ENCODE measurements around the gene PSPN. TPM values are rescaled to one million over a fixed set of nuclear protein-coding genes. Genes with fewer than 3 reads are reported as not detected.

PSPN gene
- total RNA-seq, 1 donor, result 1.0 TPM

GRCh38 chr19:6334490-6335285 lies 41.0 kb downstream of the PSPN start:
- Histone ChIP-seq H3K27me3 (ENCODE audit: insufficient read depth, low read length) (no peaks in the 10 kb centered on the region), H3K9me3 (ENCODE audit: low read depth, low read length) (no peaks in the 10 kb centered on the region), H3K4me3 (ENCODE audit: low read length) (no peak overlapping the region), H3K4me1 (ENCODE audit: insufficient read depth, low read length) (no peaks in the 10 kb centered on the region)

DNA sequence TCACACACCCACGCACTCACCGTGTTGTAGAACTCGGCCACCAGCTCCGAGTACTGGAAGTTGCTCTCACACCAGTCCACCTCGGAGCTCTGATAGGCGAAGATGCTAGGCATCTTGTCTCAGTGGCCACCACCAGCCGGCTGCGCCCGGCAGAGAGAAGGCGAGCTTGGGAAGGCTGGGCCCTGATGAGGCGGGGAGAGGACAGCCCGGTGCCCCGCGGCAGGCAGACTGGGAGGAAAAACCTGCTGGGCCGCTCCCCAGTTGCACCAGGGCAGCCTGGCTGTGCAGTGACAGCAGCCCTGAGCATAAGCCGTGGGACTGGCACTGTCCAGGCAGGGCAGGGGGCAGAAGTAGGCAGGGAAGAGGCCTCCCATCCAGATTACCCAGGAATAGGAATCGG lies 42.3 kb downstream of the PSPN start, which contains the start of gene ACER1:
Gene ACER1 (minus strand): TSS at position 174 of the 400 bp plus-strand sequence. CDS start 61 bp downstream, at position 113.
- no peaks in the 10 kb centered on the region for H3K9me3 ChIP-seq (ENCODE audit: low read depth, low read length)

DNA sequence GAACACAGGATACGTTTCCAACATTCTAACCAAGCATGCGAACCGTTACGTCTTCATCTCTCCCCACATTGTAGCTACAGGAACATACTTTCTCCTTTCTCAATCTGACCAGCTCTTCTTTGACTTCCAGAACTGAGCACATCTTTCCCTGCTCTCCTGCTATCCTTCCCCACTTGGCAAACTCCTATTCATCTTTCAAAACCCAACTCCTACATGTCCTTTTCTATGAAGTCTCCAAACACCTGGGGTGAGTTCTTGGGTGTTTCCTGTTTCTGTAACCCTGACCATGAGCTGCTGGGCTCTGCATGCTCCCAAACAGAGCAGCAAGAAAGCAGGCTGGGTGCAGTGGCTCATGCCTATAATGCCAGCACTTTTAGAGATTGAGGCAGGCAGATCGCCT lies 48.9 kb downstream of the PSPN start:
- Histone ChIP-seq H3K27me3 (ENCODE audit: insufficient read depth, low read length) (no peaks in the 10 kb centered on the region), H3K9me3 (ENCODE audit: low read depth, low read length) (no peaks in the 10 kb centered on the region), H3K4me3 (ENCODE audit: low read length) (no peak overlapping the region), H3K4me1 (ENCODE audit: insufficient read depth, low read length) (no peaks in the 10 kb centered on the region)

More for the DNA sequence above, 42.3 kb downstream of the PSPN start, which contains the start of gene ACER1:
- Histone ChIP-seq H3K27me3 (ENCODE audit: insufficient read depth, low read length) (no peaks in the 10 kb centered on the region), H3K4me3 (ENCODE audit: low read length) (no peak within 1 kb of the TSS), H3K4me1 (ENCODE audit: insufficient read depth, low read length) (no peaks in the 10 kb centered on the region)

DNA sequence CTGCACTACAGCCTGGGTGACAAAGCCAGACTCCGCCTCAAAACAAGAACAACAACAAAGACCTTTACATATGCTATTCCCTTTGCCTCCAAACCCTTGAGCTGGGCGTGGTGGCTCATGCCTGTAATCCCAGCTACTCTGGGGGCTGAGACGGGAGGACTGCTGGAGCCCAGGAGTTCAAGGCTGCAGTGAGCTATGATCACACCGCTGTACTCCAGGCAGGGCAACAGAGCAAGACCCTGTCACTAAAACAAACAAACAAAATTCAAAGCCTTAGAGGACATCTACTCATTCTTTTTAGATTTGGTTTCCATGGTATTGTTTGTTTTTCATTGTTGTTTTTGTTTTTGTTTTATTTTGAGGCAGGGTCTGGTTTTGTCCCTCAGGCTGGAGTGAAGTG lies 50.1 kb downstream of the PSPN start:
- H3K9me3 ChIP-seq (ENCODE audit: low read depth, low read length), result no peaks in the 10 kb centered on the region
- no peak overlapping the region for H3K4me3 ChIP-seq (ENCODE audit: low read length)

More for the DNA sequence above, 50.1 kb downstream of the PSPN start:
- no peaks in the 10 kb centered on the region for H3K4me1 ChIP-seq (ENCODE audit: insufficient read depth, low read length)
- H3K27me3 ChIP-seq (ENCODE audit: insufficient read depth, low read length), result no peaks in the 10 kb centered on the region

Other genes starting within 250 kb of the PSPN start
- not detected for gene ACSBG2, start 240.3 kb downstream of the PSPN start, total RNA-seq
- 4.4 TPM for gene MLLT1, start 96.0 kb downstream of the PSPN start, total RNA-seq
- gene ACER1, start 42.3 kb downstream of the PSPN start, total RNA-seq, result 0.42 TPM
- 31.3 TPM for gene CLPP, start 14.4 kb downstream of the PSPN start, total RNA-seq
- 45.4 TPM for gene ALKBH7, start 3.1 kb downstream of the PSPN start, total RNA-seq
- 35.5 TPM for gene GTF2F1, start 17.2 kb upstream of the PSPN start, total RNA-seq
- 65.9 TPM for gene KHSRP, start 48.9 kb upstream of the PSPN start, total RNA-seq
- gene SLC25A41, start 57.8 kb upstream of the PSPN start, total RNA-seq, result not detected
- 5.9 TPM for gene SLC25A23, start 83.9 kb upstream of the PSPN start, total RNA-seq
- 4.0 TPM for gene CRB3, start 88.3 kb upstream of the PSPN start, total RNA-seq
- 23.9 TPM for gene DENND1C, start 105.9 kb upstream of the PSPN start, total RNA-seq
- gene TUBB4A, start 126.4 kb upstream of the PSPN start, total RNA-seq, result 0.10 TPM
- 10.5 TPM for gene TNFSF9, start 155.1 kb upstream of the PSPN start, total RNA-seq
- 1.4 TPM for gene CD70, start 215.2 kb upstream of the PSPN start, total RNA-seq